K562 (cell line): ENCODE data around the gene GAMT. TPM values are rescaled to one million over a fixed set of nuclear protein-coding genes. Genes with fewer than 3 reads are reported as not detected.

Experiments used
- ATAC-seq: fragments of 200-7000 bp; cut with Tn5 transposase; 3 replicates; pipeline ENCODE4 v1.9.1; 2020; ENCODE audit warnings: moderate library complexity
- BruUV-seq: library from RNA; stranded (reverse); fragments of 400-500 nt; replicated peaks from 2 replicates; lab custom pipeline; 2021; lab: Mats Ljungman, UMichigan
- CTCF ChIA-PET: fragments of 300-600 bp; formaldehyde crosslinking; extraction: SDS; loops from one replicate; lab custom pipeline; 2021; ENCODE audit warnings: low intra/inter-chr PET ratio; lab: Yijun Ruan, JAX
- POLR2A ChIA-PET: fragments of 300-600, 350-650 bp; sonication (Branson Sonifier 250); formaldehyde crosslinking; extraction: SDS; loops from one replicate; lab custom pipeline; 2021; ENCODE audit warnings: antibody characterized with exemption, inconsistent platforms; lab: Yijun Ruan, JAX
- DNase-seq, 4 experiments: peaks; one replicate each; pipeline versions ENCODE4 v3.0.0 to v3.0.0-alpha.2; 2011 to 2018; ENCODE audit warnings: low spot score in 3 of 4, mixed read lengths in 3 of 4; ENCODE audit errors: extremely low read depth in 1 of 4
- FAIRE-seq: peaks from 2 replicates; lab custom pipeline; 2011; peaks lifted over from hg19 to GRCh38; lab: Jason Lieb, UNC
- H2AFZ ChIP-seq: 2 replicates; pipeline ENCODE4 v1.6.0; 2011; ENCODE audit warnings: low read depth, low read length, control low read depth, inconsistent platforms
- H3K27ac ChIP-seq: fragments of 200-600 bp; 3 replicates; pipeline ENCODE4 v1.8.0; 2011; ENCODE audit warnings: low read depth, mild to moderate bottlenecking, control low read depth, inconsistent platforms, low read length, moderate library complexity, mixed read lengths; ENCODE audit errors: extremely low read depth
- H3K27me3 ChIP-seq, 2 experiments: fragments of 300-600 bp in 1 of 2; 2 replicates in 1 of 2; 3 replicates in 1 of 2; pipeline versions ENCODE4 v1.6.0 to v1.8.0; 2011; ENCODE audit warnings: inconsistent platforms in 2 of 2, low read length in 2 of 2, mild to moderate bottlenecking in 1 of 2, mixed read lengths in 1 of 2, moderate library complexity in 1 of 2; ENCODE audit not compliant: control insufficient read depth in 2 of 2, insufficient read depth in 2 of 2
- H3K36me3 ChIP-seq: fragments of 300-600 bp; 3 replicates; pipeline ENCODE4 v1.8.0; 2011; ENCODE audit warnings: mild to moderate bottlenecking, low read length, inconsistent platforms; ENCODE audit not compliant: control insufficient read depth, insufficient read depth
- H3K4me1 ChIP-seq, 2 experiments: fragments of 200-600 bp in 1 of 2; replicated peaks in 1 of 2; 2 replicates in 1 of 2; 3 replicates in 1 of 2; pipeline versions ENCODE4 v1.5.1 to v1.8.0; 2011; ENCODE audit warnings: inconsistent platforms in 2 of 2, low read length in 2 of 2, mild to moderate bottlenecking in 1 of 2, mixed read lengths in 1 of 2, moderate library complexity in 1 of 2; ENCODE audit not compliant: control insufficient read depth in 2 of 2, insufficient read depth in 2 of 2
- H3K4me2 ChIP-seq: 2 replicates; pipeline ENCODE4 v1.6.1; 2011; ENCODE audit warnings: low read length, control low read depth, inconsistent platforms, mixed read lengths; ENCODE audit not compliant: insufficient read depth
- H3K4me3 ChIP-seq: fragments of 200-600 bp; sonication (generic), shearing (Covaris generic); 2 replicates; pipeline ENCODE4 v1.5.1; 2016; ENCODE audit warnings: control low read depth, inconsistent platforms
- H3K79me2 ChIP-seq: fragments of 200-600 bp; 3 replicates; pipeline ENCODE4 v1.8.0; 2011; ENCODE audit warnings: low read length, inconsistent platforms; ENCODE audit not compliant: control insufficient read depth, insufficient read depth
- H3K9ac ChIP-seq, 2 experiments: 2 replicates each; pipeline versions ENCODE4 v1.6.0 to v1.6.1; 2011; ENCODE audit warnings: low read depth in 2 of 2, low read length in 2 of 2, control low read depth in 1 of 2, inconsistent platforms in 1 of 2, mild to moderate bottlenecking in 1 of 2, mixed read lengths in 1 of 2; ENCODE audit not compliant: insufficient read depth in 1 of 2
- H3K9me1 ChIP-seq: one replicate; pipeline ENCODE4 v1.6.0; 2011; ENCODE audit warnings: inconsistent platforms, mild to moderate bottlenecking, low read length, moderate library complexity; ENCODE audit not compliant: control insufficient read depth, insufficient read depth
- H3K9me3 ChIP-seq: replicated peaks from 2 replicates; pipeline ENCODE4 v1.5.1; 2011; ENCODE audit warnings: low read depth, low read length, inconsistent platforms; ENCODE audit not compliant: control insufficient read depth, insufficient read depth
- H4K20me1 ChIP-seq: replicated peaks from 2 replicates; pipeline ENCODE4 v1.6.1; 2011; ENCODE audit warnings: low read length, inconsistent platforms, mixed read lengths; ENCODE audit not compliant: control insufficient read depth, insufficient read depth
- BRF1 ChIP-seq: IDR thresholded peaks from 3 replicates; pipeline ENCODE4 v1.6.1; 2011; ENCODE audit warnings: borderline replicate concordance, mild to moderate bottlenecking; ENCODE audit not compliant: insufficient read length; ENCODE audit errors: extremely low read depth
- CBX3 ChIP-seq, 2 experiments: IDR thresholded peaks; 1 replicate in 1 of 2; 2 replicates in 1 of 2; pipeline ENCODE4 v1.6.1; 2012; ENCODE audit warnings: inconsistent platforms in 2 of 2, low read length in 2 of 2, borderline replicate concordance in 1 of 2, control low read depth in 1 of 2
- HDAC1 ChIP-seq, 2 experiments: fragments of 450-650 bp; IDR thresholded peaks; 2 replicates each; pipeline ENCODE4 v1.6.1; 2016 to 2017; ENCODE audit warnings: inconsistent platforms in 1 of 2, mild to moderate bottlenecking in 1 of 2, moderate library complexity in 1 of 2
- IRF2 ChIP-seq: sonication (generic); formaldehyde crosslinking; IDR thresholded peaks from 2 replicates; pipeline ENCODE4 v1.8.1; 2022; ENCODE audit warnings: mild to moderate bottlenecking, missing genetic modification reagents
- KDM1A ChIP-seq, 2 experiments: fragments of 450-650 bp; IDR thresholded peaks; 2 replicates each; pipeline ENCODE4 v1.6.1; 2016; ENCODE audit warnings: mild to moderate bottlenecking in 2 of 2
- MCM2 ChIP-seq: fragments of 450-650 bp; IDR thresholded peaks from 2 replicates; pipeline ENCODE4 v1.6.1; 2017; ENCODE audit warnings: low read depth, mild to moderate bottlenecking
- SP1 ChIP-seq: sonication (generic); formaldehyde crosslinking; IDR thresholded peaks from 2 replicates; pipeline ENCODE4 v1.8.1; 2022; ENCODE audit warnings: mild to moderate bottlenecking, missing genetic modification reagents
- SRSF7 ChIP-seq: fragments of 200-400 bp; formaldehyde crosslinking; optimal IDR thresholded peaks from 2 replicates; pipeline ENCODE3; 2017; ENCODE audit warnings: mild to moderate bottlenecking, low read depth, low read length
- ZNF263 ChIP-seq: sonication (generic); formaldehyde crosslinking; IDR thresholded peaks from 2 replicates; pipeline ENCODE4 v1.8.0; 2022; ENCODE audit warnings: mild to moderate bottlenecking, missing genetic modification reagents, borderline replicate concordance
- ZNF311 ChIP-seq: fragments of 250-450 bp; sonication (Bioruptor Pico); IDR thresholded peaks from 2 replicates; pipeline ENCODE4 v1.4.0; 2020; ENCODE audit warnings: mild to moderate bottlenecking, moderate library complexity
- ZNF764 ChIP-seq: fragments of 250-450 bp; sonication (Bioruptor Pico); IDR thresholded peaks from 2 replicates; pipeline ENCODE4 v1.4.0; 2020; ENCODE audit warnings: low read depth, mild to moderate bottlenecking, moderate library complexity
- ZSCAN29 ChIP-seq: fragments of 450-650 bp; IDR thresholded peaks from 2 replicates; pipeline ENCODE4 v1.6.1; 2017
- WGBS: fragments of 100-300 bp; shearing (Covaris generic); methylation state at CpG from one replicate; pipeline ENCODE4 v1.1.6; 2016; ENCODE audit warnings: low coverage, mixed read lengths; ENCODE audit not compliant: insufficient coverage; ENCODE audit errors: missing lambda C conversion rate; 5-methylcytosine and 5-hydroxymethylcytosine counted together
- in situ Hi-C: fragments of 300-500 bp; cut with MboI; formaldehyde crosslinking; loops from 4 replicates; pipeline ENCODE4 v1.15.0; 2018; ENCODE audit warnings: inconsistent platforms, mixed read lengths
- intact Hi-C: fragments of 100-400 bp; cut with micrococcal nuclease; formaldehyde crosslinking; loops from 2 replicates; pipeline ENCODE4 v1.14.2; 2022
- polyA plus RNA-seq, 8 experiments: library from polyadenylated mRNA; depleted of rRNA in 4 of 8; stranded (reverse) in 5 of 8; unstranded in 3 of 8; fragments of >200 nt; fragmentation: Nextera tagmentation in 2 of 8; fragmentation: Illumina TruSeq in 1 of 8; extraction: Ambion mirVana in 2 of 8; extraction: Trizol in 1 of 8; gene quantifications; 2 replicates each; pipeline versions ENCODE4 v1.2.1 to v1.2.3, GENCODE V29; 2011 to 2014; ENCODE audit warnings: inconsistent platforms in 1 of 8, missing spikeins in 1 of 8
- total RNA-seq, 7 experiments: library from RNA; depleted of rRNA in 6 of 7; stranded (reverse); fragments of >200 nt in 6 of 7; fragmentation: Illumina TruSeq in 2 of 7; extraction: Trizol in 2 of 7; gene quantifications; 2 replicates each; pipeline versions ENCODE4 v1.2.1 to v1.2.3, GENCODE V29; 2011 to 2021; ENCODE audit warnings: low replicate concordance in 1 of 7
- TF ChIP-seq, protein P1 (sequence below), 2 experiments: fragments of 450-650 bp; conservative IDR thresholded peaks; 2 replicates each; pipeline ENCODE4 v1.6.1; 2017; ENCODE audit warnings: mild to moderate bottlenecking in 2 of 2, moderate library complexity in 2 of 2
- TF ChIP-seq, protein P2 (sequence below), 2 experiments: fragments of 450-650 bp; IDR thresholded peaks; 2 replicates each; pipeline ENCODE4 v1.6.1; 2018; ENCODE audit warnings: mild to moderate bottlenecking in 2 of 2, low read depth in 1 of 2; ENCODE audit not compliant: partially characterized antibody in 2 of 2

GAMT gene
- total and polyA plus RNA-seq, 9 of the 15 experiments (the other 6 are each of a cell fraction or from before 2014, with no cell fraction given), result 1.3 to 35.3 (median 27.2) TPM

DNA sequence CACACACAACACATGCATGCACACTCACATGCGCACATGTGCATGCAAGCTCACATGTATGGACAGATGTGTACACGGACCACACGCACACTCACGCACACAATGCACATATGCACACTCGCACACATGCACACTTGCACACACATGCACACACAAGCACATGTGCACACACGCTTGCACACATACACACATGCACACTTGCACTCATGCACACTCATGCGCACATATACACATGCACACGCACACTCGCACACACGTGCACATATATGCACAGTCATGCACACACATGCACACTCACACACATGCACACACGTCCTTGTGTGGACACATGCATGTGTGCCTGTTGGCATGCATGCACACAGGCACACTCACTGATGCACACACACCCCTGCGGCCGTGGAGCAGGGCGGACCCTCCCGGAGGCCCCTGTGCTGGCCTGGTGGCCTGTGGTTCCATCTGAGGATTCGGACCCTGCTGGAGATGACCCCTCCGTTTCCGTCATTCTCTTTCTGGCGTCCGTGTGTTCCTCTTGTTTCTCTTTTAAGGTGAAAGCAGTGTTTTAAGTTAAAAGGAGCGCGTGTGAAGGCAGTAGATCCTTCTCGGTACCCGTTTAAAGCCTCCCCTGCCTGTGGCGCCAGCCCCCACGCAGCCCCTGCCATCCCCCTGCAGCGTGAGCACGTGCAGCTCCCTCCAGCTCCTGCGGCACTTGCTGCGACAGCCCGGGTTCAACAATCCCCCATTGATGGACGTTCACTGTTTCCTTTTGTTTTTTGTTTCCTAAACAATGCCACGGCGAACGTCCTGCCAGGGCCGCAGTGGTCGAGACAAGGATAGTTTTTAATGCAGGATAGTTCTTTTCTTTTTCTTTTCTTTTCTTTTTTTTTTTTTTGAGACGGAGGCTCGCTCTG, 12.1 kb downstream of the GAMT start:
- Histone ChIP-seq H2AFZ (no peak overlapping the region), H3K9me1 (no peaks in the 10 kb centered on the region), H3K4me3 (no peak overlapping the region), H3K36me3 (peaks cover 82% of the 10 kb centered on the region; the same call in 2 of the 3 replicates), H3K9ac (no peak overlapping the region), H3K27me3 (no peaks in the 10 kb centered on the region), H3K4me2 (no peak overlapping the region; the same call in 1 of the 2 replicates), H4K20me1 (peaks cover 12% of the 10 kb centered on the region), H3K27ac (no peak overlapping the region), H3K4me1 (peaks cover 0 to 60% of the 10 kb centered on the region in 2 experiments; a peak in 2 of 5 replicates), H3K9me3 (no peaks in the 10 kb centered on the region), H3K79me2 (peaks cover 39% of the 10 kb centered on the region)
- no peak for DNase-seq
- ChIA-PET POLR2A (no interaction called here), CTCF (interaction anchor here (0.6 kb wide), 1 partner anchor 171 kb away, joined by 3 read pairs; no protein-coding TSS in a partner anchor)
- intact Hi-C loops (no loop called here), in situ Hi-C loops (no loop called here)
- FAIRE-seq, result peak; percentile 49
- ATAC-seq, result no peak
- BruUV-seq, result no TSS peak
- 95% methylated on average over 27 of the region's 39 CpGs for WGBS
- TF ChIP-seq HDAC1 (IDR thresholded peaks at IDR 0.05) (no peak), KDM1A (IDR thresholded peaks at IDR 0.05) (peak in 1 of 2 experiments; percentile 94; a peak in 2 of 4 replicates), ZSCAN29 (no peak), BRF1 (no peak), ZNF311 (CRISPR knock-in tag) (no peak), CBX3 (IDR thresholded peaks at IDR 0.05; ENCODE audit: borderline replicate concordance in 1 of 2, low read length in 2 of 2) (no peak), IRF2 (0 out of 2 replicates have a peak, but pooled peaks have one; percentile 69), MCM2 (no peak), ZNF764 (CRISPR knock-in tag) (no peak), SRSF7 (no peak), ZNF263 (no peak), SP1 (CRISPR knock-in tag) (no peak)
- TF ChIP-seq, protein P1, sequence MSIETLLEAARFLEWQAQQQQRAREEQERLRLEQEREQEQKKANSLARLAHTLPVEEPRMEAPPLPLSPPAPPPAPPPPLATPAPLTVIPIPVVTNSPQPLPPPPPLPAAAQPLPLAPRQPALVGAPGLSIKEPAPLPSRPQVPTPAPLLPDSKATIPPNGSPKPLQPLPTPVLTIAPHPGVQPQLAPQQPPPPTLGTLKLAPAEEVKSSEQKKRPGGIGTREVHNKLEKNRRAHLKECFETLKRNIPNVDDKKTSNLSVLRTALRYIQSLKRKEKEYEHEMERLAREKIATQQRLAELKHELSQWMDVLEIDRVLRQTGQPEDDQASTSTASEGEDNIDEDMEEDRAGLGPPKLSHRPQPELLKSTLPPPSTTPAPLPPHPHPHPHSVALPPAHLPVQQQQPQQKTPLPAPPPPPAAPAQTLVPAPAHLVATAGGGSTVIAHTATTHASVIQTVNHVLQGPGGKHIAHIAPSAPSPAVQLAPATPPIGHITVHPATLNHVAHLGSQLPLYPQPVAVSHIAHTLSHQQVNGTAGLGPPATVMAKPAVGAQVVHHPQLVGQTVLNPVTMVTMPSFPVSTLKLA (conservative IDR thresholded peaks at IDR 0.05), result no peak
- TF ChIP-seq, protein P2, sequence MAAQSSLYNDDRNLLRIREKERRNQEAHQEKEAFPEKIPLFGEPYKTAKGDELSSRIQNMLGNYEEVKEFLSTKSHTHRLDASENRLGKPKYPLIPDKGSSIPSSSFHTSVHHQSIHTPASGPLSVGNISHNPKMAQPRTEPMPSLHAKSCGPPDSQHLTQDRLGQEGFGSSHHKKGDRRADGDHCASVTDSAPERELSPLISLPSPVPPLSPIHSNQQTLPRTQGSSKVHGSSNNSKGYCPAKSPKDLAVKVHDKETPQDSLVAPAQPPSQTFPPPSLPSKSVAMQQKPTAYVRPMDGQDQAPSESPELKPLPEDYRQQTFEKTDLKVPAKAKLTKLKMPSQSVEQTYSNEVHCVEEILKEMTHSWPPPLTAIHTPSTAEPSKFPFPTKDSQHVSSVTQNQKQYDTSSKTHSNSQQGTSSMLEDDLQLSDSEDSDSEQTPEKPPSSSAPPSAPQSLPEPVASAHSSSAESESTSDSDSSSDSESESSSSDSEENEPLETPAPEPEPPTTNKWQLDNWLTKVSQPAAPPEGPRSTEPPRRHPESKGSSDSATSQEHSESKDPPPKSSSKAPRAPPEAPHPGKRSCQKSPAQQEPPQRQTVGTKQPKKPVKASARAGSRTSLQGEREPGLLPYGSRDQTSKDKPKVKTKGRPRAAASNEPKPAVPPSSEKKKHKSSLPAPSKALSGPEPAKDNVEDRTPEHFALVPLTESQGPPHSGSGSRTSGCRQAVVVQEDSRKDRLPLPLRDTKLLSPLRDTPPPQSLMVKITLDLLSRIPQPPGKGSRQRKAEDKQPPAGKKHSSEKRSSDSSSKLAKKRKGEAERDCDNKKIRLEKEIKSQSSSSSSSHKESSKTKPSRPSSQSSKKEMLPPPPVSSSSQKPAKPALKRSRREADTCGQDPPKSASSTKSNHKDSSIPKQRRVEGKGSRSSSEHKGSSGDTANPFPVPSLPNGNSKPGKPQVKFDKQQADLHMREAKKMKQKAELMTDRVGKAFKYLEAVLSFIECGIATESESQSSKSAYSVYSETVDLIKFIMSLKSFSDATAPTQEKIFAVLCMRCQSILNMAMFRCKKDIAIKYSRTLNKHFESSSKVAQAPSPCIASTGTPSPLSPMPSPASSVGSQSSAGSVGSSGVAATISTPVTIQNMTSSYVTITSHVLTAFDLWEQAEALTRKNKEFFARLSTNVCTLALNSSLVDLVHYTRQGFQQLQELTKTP (IDR thresholded peaks at IDR 0.05; ENCODE audit: low read depth in 1 of 2, partially characterized antibody in 2 of 2), result no peak
